ENCODE data around the gene ZNF569. TPM values are rescaled to one million over a fixed set of nuclear protein-coding genes. Genes with fewer than 3 reads are reported as not detected.

ZNF569 gene
- total RNA-seq, 1 donor from 2014 or later: 6.8 TPM

DNA sequence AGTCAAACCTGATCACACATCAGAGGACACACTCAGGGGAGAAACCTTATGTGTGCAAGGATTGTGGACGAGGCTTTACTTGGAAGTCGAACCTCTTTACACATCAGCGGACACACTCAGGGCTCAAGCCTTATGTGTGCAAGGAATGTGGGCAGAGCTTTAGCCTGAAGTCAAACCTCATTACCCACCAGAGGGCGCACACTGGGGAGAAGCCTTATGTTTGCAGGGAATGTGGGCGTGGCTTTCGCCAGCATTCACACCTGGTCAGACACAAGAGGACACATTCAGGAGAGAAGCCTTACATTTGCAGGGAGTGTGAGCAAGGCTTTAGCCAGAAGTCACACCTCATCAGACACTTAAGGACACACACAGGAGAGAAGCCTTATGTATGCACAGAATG is 104.5 kb downstream of the ZNF569 start:
- TF ChIP-seq, protein P1, sequence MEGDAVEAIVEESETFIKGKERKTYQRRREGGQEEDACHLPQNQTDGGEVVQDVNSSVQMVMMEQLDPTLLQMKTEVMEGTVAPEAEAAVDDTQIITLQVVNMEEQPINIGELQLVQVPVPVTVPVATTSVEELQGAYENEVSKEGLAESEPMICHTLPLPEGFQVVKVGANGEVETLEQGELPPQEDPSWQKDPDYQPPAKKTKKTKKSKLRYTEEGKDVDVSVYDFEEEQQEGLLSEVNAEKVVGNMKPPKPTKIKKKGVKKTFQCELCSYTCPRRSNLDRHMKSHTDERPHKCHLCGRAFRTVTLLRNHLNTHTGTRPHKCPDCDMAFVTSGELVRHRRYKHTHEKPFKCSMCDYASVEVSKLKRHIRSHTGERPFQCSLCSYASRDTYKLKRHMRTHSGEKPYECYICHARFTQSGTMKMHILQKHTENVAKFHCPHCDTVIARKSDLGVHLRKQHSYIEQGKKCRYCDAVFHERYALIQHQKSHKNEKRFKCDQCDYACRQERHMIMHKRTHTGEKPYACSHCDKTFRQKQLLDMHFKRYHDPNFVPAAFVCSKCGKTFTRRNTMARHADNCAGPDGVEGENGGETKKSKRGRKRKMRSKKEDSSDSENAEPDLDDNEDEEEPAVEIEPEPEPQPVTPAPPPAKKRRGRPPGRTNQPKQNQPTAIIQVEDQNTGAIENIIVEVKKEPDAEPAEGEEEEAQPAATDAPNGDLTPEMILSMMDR (IDR thresholded peaks at IDR 0.05): no peak
- CTCF ChIA-PET: no interaction called here
- H3K4me1 Mint-ChIP-seq: no peaks in the 10 kb centered on the region
- no peak for DNase-seq
- no peaks in the 10 kb centered on the region for H3K27me3 Mint-ChIP-seq
- H3K36me3 Mint-ChIP-seq (ENCODE audit: low read depth): peaks cover 68% of the 10 kb centered on the region
- no peak overlapping the region for H3K27ac Mint-ChIP-seq
- H3K9me3 Mint-ChIP-seq: peaks cover 33% of the 10 kb centered on the region
- no peak for ATAC-seq (ENCODE audit: low read depth)
- intact Hi-C loops (cut with micrococcal nuclease): no loop called here
- POLR2A ChIA-PET: no interaction called here
- no peak overlapping the region for H3K4me3 Mint-ChIP-seq

DNA sequence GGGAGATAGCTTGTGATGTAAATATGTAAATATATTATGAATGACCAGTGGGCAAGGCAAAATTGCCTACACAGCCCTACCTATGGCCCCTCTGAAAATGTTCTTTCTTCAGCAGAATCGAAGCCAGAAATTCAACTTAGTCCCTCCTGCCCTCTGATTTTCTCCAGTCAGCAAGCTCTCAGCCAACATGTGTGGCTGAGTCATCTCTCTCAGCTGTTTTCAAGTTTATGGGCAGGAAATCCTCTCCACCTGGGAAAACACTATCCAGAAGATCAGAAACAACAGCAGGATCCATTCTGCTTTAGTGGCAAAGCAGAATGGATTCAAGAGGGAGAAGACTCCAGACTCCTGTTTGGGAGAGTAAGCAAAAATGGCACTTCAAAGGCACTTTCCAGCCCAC is 105.2 kb downstream of the ZNF569 start:
- Mint-ChIP-seq H3K36me3 (ENCODE audit: low read depth) (peaks cover 75% of the 10 kb centered on the region), H3K4me3 (no peak overlapping the region), H3K4me1 (no peaks in the 10 kb centered on the region), H3K9me3 (peaks cover 39% of the 10 kb centered on the region), H3K27ac (no peak overlapping the region), H3K27me3 (no peaks in the 10 kb centered on the region)
- ATAC-seq (ENCODE audit: low read depth): no peak
- no peak for DNase-seq
- POLR2A ChIA-PET: no interaction called here
- TF ChIP-seq, protein P1 (IDR thresholded peaks at IDR 0.05): no peak
- intact Hi-C loops (cut with micrococcal nuclease): no loop called here
- CTCF ChIA-PET: no interaction called here

Other genes starting within 250 kb of the ZNF569 start
- 19.9 and 25.5 TPM in 2 replicates for gene ZNF383, start 249.2 kb downstream of the ZNF569 start, total RNA-seq
- 6.3 and 8.1 TPM in 2 replicates for gene ZNF527, start 96.3 kb downstream of the ZNF569 start, total RNA-seq
- gene ZNF570, start 1.9 kb upstream of the ZNF569 start, total RNA-seq: 5.8 and 7.1 TPM in 2 replicates
- 8.4 and 8.7 TPM in 2 replicates for gene ZNF793, start 39.5 kb upstream of the ZNF569 start, total RNA-seq
- 5.0 and 5.2 TPM in 2 replicates for gene ZNF571, start 127.3 kb upstream of the ZNF569 start, total RNA-seq
- 1.9 and 2.9 TPM in 2 replicates for gene ZNF540, start 127.4 kb upstream of the ZNF569 start, total RNA-seq
- gene ZFP30, start 188.0 kb upstream of the ZNF569 start, total RNA-seq: 13.7 and 16.4 TPM in 2 replicates

Measured in activated B cell treated with CpG ODN at 0.5 μM for 24 hours (primary cell).